ENCODE measurements around the gene ZNF107. TPM values are rescaled to one million over a fixed set of nuclear protein-coding genes. Genes with fewer than 3 reads are reported as not detected.

ZNF107 gene
- total RNA-seq, 2 experiments from 2014 or later, result 68.9 to 92.2 TPM

GRCh38 chr7:64642875-64643274 is 23.1 kb upstream of the ZNF107 start:
- H4K20me1 ChIP-seq (ENCODE audit: insufficient read depth, low read length), result no peaks in the 10 kb centered on the region
- H3K9me3 ChIP-seq (ENCODE audit: low read length), result no peaks in the 10 kb centered on the region
- DNase-seq (ENCODE audit: low spot score), result no peak
- CTCF ChIA-PET (ENCODE audit: unreplicated experiment), result no interaction called here
- H3K36me3 ChIP-seq (ENCODE audit: insufficient read depth, low read length), result no peaks in the 10 kb centered on the region
- H3K9me2 ChIP-seq (ENCODE audit: insufficient read depth, low read length), result no peaks in the 10 kb centered on the region
- H3K27ac ChIP-seq (ENCODE audit: low read depth, low read length, poor library complexity, severe bottlenecking), result no peak overlapping the region
- TF ChIP-seq EZH2phosphoT487 (IDR thresholded peaks at IDR 0.05; ENCODE audit: borderline replicate concordance, low read depth, low read length) (no peak), CTCF (conservative IDR thresholded peaks at IDR 0.05; ENCODE audit: low read length) (no peak)
- no peak overlapping the region for H3K4me2 ChIP-seq (ENCODE audit: low read length)
- H3K4me3 ChIP-seq (ENCODE audit: low read depth, low read length, poor library complexity, severe bottlenecking), result no peak overlapping the region
- POLR2A ChIA-PET, result interaction anchor here (0.6 kb wide), 1 partner anchor 122 kb away, joined by 3 read pairs; no protein-coding TSS in a partner anchor
- H2AFZ ChIP-seq (ENCODE audit: low read length), result no peak overlapping the region
- H3K79me2 ChIP-seq (ENCODE audit: insufficient read depth, low read depth, low read length), result no peaks in the 10 kb centered on the region
- no peaks in the 10 kb centered on the region for H3K4me1 ChIP-seq (ENCODE audit: insufficient read depth, low read length, poor library complexity, severe bottlenecking)
- BruUV-seq (replicated peaks), result no TSS peak
- intact Hi-C loops (cut with micrococcal nuclease; ENCODE audit: unreplicated experiment), result no loop called here

- no peak overlapping the region for H2AFZ ChIP-seq (ENCODE audit: low read length)
- DNase-seq (ENCODE audit: low spot score), result no peak
- H3K4me2 ChIP-seq (ENCODE audit: low read length), result no peak overlapping the region
- no peaks in the 10 kb centered on the region for H3K9me3 ChIP-seq (ENCODE audit: low read length)
- H3K9me2 ChIP-seq (ENCODE audit: insufficient read depth, low read length), result no peaks in the 10 kb centered on the region
- no peaks in the 10 kb centered on the region for H3K36me3 ChIP-seq (ENCODE audit: insufficient read depth, low read length)
- BruUV-seq (replicated peaks), result no TSS peak
- H3K4me3 ChIP-seq (ENCODE audit: low read depth, low read length, poor library complexity, severe bottlenecking), result no peak overlapping the region
- ChIA-PET POLR2A (interaction anchor here (0.6 kb wide), 1 partner anchor 121 kb away, joined by 3 read pairs; no protein-coding TSS in a partner anchor), CTCF (ENCODE audit: unreplicated experiment) (no interaction called here)
- intact Hi-C loops (cut with micrococcal nuclease; ENCODE audit: unreplicated experiment), result no loop called here
- H3K27ac ChIP-seq (ENCODE audit: low read depth, low read length, poor library complexity, severe bottlenecking), result no peak overlapping the region
- TF ChIP-seq CTCF (conservative IDR thresholded peaks at IDR 0.05; ENCODE audit: low read length), result no peak
- TF ChIP-seq EZH2phosphoT487 (IDR thresholded peaks at IDR 0.05; ENCODE audit: borderline replicate concordance, low read depth, low read length), result no peak
- H3K4me1 ChIP-seq (ENCODE audit: insufficient read depth, low read length, poor library complexity, severe bottlenecking), result no peaks in the 10 kb centered on the region
- no peaks in the 10 kb centered on the region for H3K79me2 ChIP-seq (ENCODE audit: insufficient read depth, low read depth, low read length)
- H4K20me1 ChIP-seq (ENCODE audit: insufficient read depth, low read length), result no peaks in the 10 kb centered on the region
Measured at GRCh38 chr7:64643566-64643965, 22.4 kb upstream of the ZNF107 start.

- H4K20me1 ChIP-seq (ENCODE audit: insufficient read depth, low read length), result no peaks in the 10 kb centered on the region
- H2AFZ ChIP-seq (ENCODE audit: low read length), result no peak overlapping the region
- no peaks in the 10 kb centered on the region for H3K36me3 ChIP-seq (ENCODE audit: insufficient read depth, low read length)
- no peak overlapping the region for H3K27ac ChIP-seq (ENCODE audit: low read depth, low read length, poor library complexity, severe bottlenecking)
- H3K4me1 ChIP-seq (ENCODE audit: insufficient read depth, low read length, poor library complexity, severe bottlenecking), result no peaks in the 10 kb centered on the region
- BruUV-seq (replicated peaks), result no TSS peak
- ChIA-PET CTCF (ENCODE audit: unreplicated experiment) (no interaction called here), POLR2A (interaction anchor here (0.7 kb wide), 1 partner anchor 88 kb away, joined by 6 read pairs; the partner anchor contains the start of gene ZNF680)
- no peak overlapping the region for H3K4me2 ChIP-seq (ENCODE audit: low read length)
- no peaks in the 10 kb centered on the region for H3K9me3 ChIP-seq (ENCODE audit: low read length)
- intact Hi-C loops (cut with micrococcal nuclease; ENCODE audit: unreplicated experiment), result no loop called here
- no peak for DNase-seq (ENCODE audit: low spot score)
- no peaks in the 10 kb centered on the region for H3K9me2 ChIP-seq (ENCODE audit: insufficient read depth, low read length)
- H3K4me3 ChIP-seq (ENCODE audit: low read depth, low read length, poor library complexity, severe bottlenecking), result no peak overlapping the region
- no peaks in the 10 kb centered on the region for H3K79me2 ChIP-seq (ENCODE audit: insufficient read depth, low read depth, low read length)
- TF ChIP-seq EZH2phosphoT487 (IDR thresholded peaks at IDR 0.05; ENCODE audit: borderline replicate concordance, low read depth, low read length) (no peak), CTCF (conservative IDR thresholded peaks at IDR 0.05; ENCODE audit: low read length) (no peak)
Measured at GRCh38 chr7:64651203-64651602, 14.7 kb upstream of the ZNF107 start.

All from OCI-LY7 (cell line).